ENCODE measurements around the gene GLIS1.

GLIS1 gene

GRCh38 chr1:53646732-53647131, 92.2 kb downstream of the GLIS1 start:
- no peak for DNase-seq

GRCh38 chr1:53645690-53646078, 93.3 kb downstream of the GLIS1 start:
- no peak for DNase-seq

GRCh38 chr1:53644909-53645689, 93.9 kb downstream of the GLIS1 start:
- DNase-seq: no peak

GRCh38 chr1:53644496-53644895, 94.5 kb downstream of the GLIS1 start:
- no peak for DNase-seq

GRCh38 chr1:53643881-53644390, 95.0 kb downstream of the GLIS1 start:
- DNase-seq: no peak

GRCh38 chr1:53643041-53643880, 95.7 kb downstream of the GLIS1 start:
- no peak for DNase-seq

- no peak for DNase-seq
Measured at GRCh38 chr1:53642607-53643006, 96.4 kb downstream of the GLIS1 start.

- DNase-seq: no peak
Measured at GRCh38 chr1:53642215-53642555, 96.8 kb downstream of the GLIS1 start.

GRCh38 chr1:53641481-53642214, 97.3 kb downstream of the GLIS1 start:
- no peak for DNase-seq

GRCh38 chr1:53640701-53641075, 98.3 kb downstream of the GLIS1 start:
- DNase-seq: no peak

- DNase-seq: no peak
Measured at GRCh38 chr1:53639996-53640700, 98.8 kb downstream of the GLIS1 start.

- no peak for DNase-seq
Measured at GRCh38 chr1:53639251-53639763, 99.7 kb downstream of the GLIS1 start.

GRCh38 chr1:53638360-53639035, 100.5 kb downstream of the GLIS1 start:
- DNase-seq: no peak

GRCh38 chr1:53637511-53638359, 101.2 kb downstream of the GLIS1 start:
- no peak for DNase-seq

GRCh38 chr1:53636621-53637171, 102.3 kb downstream of the GLIS1 start:
- no peak for DNase-seq

GRCh38 chr1:53634571-53634979, 104.4 kb downstream of the GLIS1 start:
- DNase-seq: no peak

- no peak for DNase-seq
Measured at GRCh38 chr1:53633073-53633704, 105.8 kb downstream of the GLIS1 start.

- no peak for DNase-seq
Measured at GRCh38 chr1:53631622-53632310, 107.2 kb downstream of the GLIS1 start.

GRCh38 chr1:53629101-53629691, 109.8 kb downstream of the GLIS1 start:
- DNase-seq: no peak

All from stimulated activated CD4-positive, alpha-beta T cell treated with anti-CD3 and anti-CD28 coated beads, Interleukin-12 subunit alpha, Interleukin-12 subunit beta, amount 100 ng/mL, for 4 hours (primary cell).